Small intestine (tissue), 7 donors: ENCODE data around the gene KRTAP11-1. TPM values are rescaled to one million over a fixed set of nuclear protein-coding genes. Genes with fewer than 3 reads are reported as not detected.
A peak's percentile ranks its signal among the peaks of the same experiment; 100 is the strongest.

Experiments
- DNase-seq, 2 donors: peaks; one replicate each; pipeline versions ENCODE4 v3.0.0 to v3.0.0-alpha.2; 2013
- FAIRE-seq: peaks from 2 replicates; lab custom pipeline; 2012; peaks lifted over from hg19 to GRCh38; lab: Jason Lieb, UNC
- H3K27ac ChIP-seq, 3 donors: one replicate each; pipeline ENCODE4 v1.5.1; 2013; ENCODE audit warnings: low read length in 2 of 3, mild to moderate bottlenecking in 2 of 3, control low read depth in 1 of 3, inconsistent platforms in 1 of 3, low read depth in 1 of 3, moderate library complexity in 1 of 3
- H3K27me3 ChIP-seq, 3 donors: one replicate each; pipeline ENCODE4 v1.6.1; 2013; ENCODE audit warnings: low read length in 3 of 3, inconsistent platforms in 1 of 3; ENCODE audit not compliant: control insufficient read depth in 3 of 3, insufficient read depth in 3 of 3
- H3K36me3 ChIP-seq, 3 donors: one replicate each; pipeline ENCODE4 v1.6.1; 2013; ENCODE audit warnings: low read length in 3 of 3, inconsistent platforms in 1 of 3, low read depth in 1 of 3, mild to moderate bottlenecking in 1 of 3, moderate library complexity in 1 of 3; ENCODE audit not compliant: control insufficient read depth in 3 of 3, insufficient read depth in 2 of 3
- H3K4me1 ChIP-seq, 3 donors: one replicate each; pipeline ENCODE4 v1.6.1; 2013; ENCODE audit warnings: low read length in 2 of 3, inconsistent platforms in 1 of 3, low read depth in 1 of 3, mild to moderate bottlenecking in 1 of 3, moderate library complexity in 1 of 3; ENCODE audit not compliant: control insufficient read depth in 3 of 3, insufficient read depth in 2 of 3
- H3K4me3 ChIP-seq, 3 donors: one replicate each; pipeline ENCODE4 v1.5.1; 2013; ENCODE audit warnings: low read length in 3 of 3, control low read depth in 1 of 3, inconsistent platforms in 1 of 3, low read depth in 1 of 3, mild to moderate bottlenecking in 1 of 3, moderate library complexity in 1 of 3
- H3K9me3 ChIP-seq, 2 donors: one replicate each; pipeline ENCODE4 v1.6.1; 2013; ENCODE audit warnings: low read depth in 1 of 2, low read length in 1 of 2; ENCODE audit not compliant: control insufficient read depth in 2 of 2, insufficient read depth in 1 of 2
- WGBS, 3 donors: extraction: QIAGEN DNeasy Blood & Tissue Kit; methylation state at CpG; one replicate each; pipeline ENCODE4 v1.1.7; 2013; 5-methylcytosine and 5-hydroxymethylcytosine counted together
- polyA plus RNA-seq, 4 donors: library from polyadenylated mRNA; stranded (reverse) in 3 of 4; unstranded in 1 of 4; fragments of 200-250 nt in 3 of 4; fragments of 120-200 nt in 1 of 4; gene quantifications; one replicate each; pipeline versions ENCODE4 v1.2.1 to v1.2.3, GENCODE V29; 2013
- donor health status: healthy with polysubstance abuse.
- donor health status: control.
- donor health status: control.
- donor health status: Bipolar disorder and iron deficiency.
- donor health status: healthy.

The KRTAP11-1 gene
- polyA plus RNA-seq, 4 donors, result not detected

GRCh38 chr21:30847627-30848500 is 33.5 kb downstream of the KRTAP11-1 start:
- DNase-seq (no peak), FAIRE-seq (no peak)
- no peak overlapping the region for H3K27ac ChIP-seq
- H3K4me3 ChIP-seq, result no peak overlapping the region
- no peaks in the 10 kb centered on the region for H3K36me3 ChIP-seq
- no peaks in the 10 kb centered on the region for H3K27me3 ChIP-seq
- WGBS, 3 donors, result 65 to 78% (median 72%) methylated on average over 9 of the region's 9 CpGs
- H3K9me3 ChIP-seq, result no peaks in the 10 kb centered on the region
- no peaks in the 10 kb centered on the region for H3K4me1 ChIP-seq

- Histone ChIP-seq H3K27me3 (no peaks in the 10 kb centered on the region), H3K4me1 (no peaks in the 10 kb centered on the region), H3K9me3 (no peaks in the 10 kb centered on the region), H3K27ac (no peak overlapping the region), H3K36me3 (no peaks in the 10 kb centered on the region), H3K4me3 (no peak overlapping the region)
- DNase-seq (no peak), FAIRE-seq (no peak)
Observed at GRCh38 chr21:30842990-30843389, 38.4 kb downstream of the KRTAP11-1 start.

GRCh38 chr21:30839304-30839703 is 42.1 kb downstream of the KRTAP11-1 start:
- Histone ChIP-seq H3K4me1 (no peaks in the 10 kb centered on the region), H3K36me3 (no peaks in the 10 kb centered on the region), H3K9me3 (no peaks in the 10 kb centered on the region), H3K4me3 (no peak overlapping the region), H3K27me3 (no peaks in the 10 kb centered on the region), H3K27ac (no peak overlapping the region)
- 18 to 30% (median 25%) methylated on average over 5 of the region's 5 CpGs for WGBS, 3 donors
- DNase-seq, result peak; percentile 10 to 19
- FAIRE-seq, result no peak

- H3K36me3 ChIP-seq, result no peaks in the 10 kb centered on the region
- H3K4me3 ChIP-seq, result no peak overlapping the region
- WGBS, 3 donors, result 88 to 94% (median 93%) methylated on average over 6 of the region's 6 CpGs
- no peaks in the 10 kb centered on the region for H3K4me1 ChIP-seq
- H3K9me3 ChIP-seq, result peaks cover 0 to 1% of the 10 kb centered on the region in 2 donors
- FAIRE-seq, result no peak
- H3K27ac ChIP-seq, result no peak overlapping the region
- H3K27me3 ChIP-seq, result no peaks in the 10 kb centered on the region
- DNase-seq, result no peak
Observed at GRCh38 chr21:30838536-30838935, 42.8 kb downstream of the KRTAP11-1 start.

GRCh38 chr21:30831194-30831765 is 50.1 kb downstream of the KRTAP11-1 start:
- peaks cover 2 to 4% of the 10 kb centered on the region in 2 donors for H3K9me3 ChIP-seq
- 41 to 47% (median 44%) methylated on average over 6 of the region's 6 CpGs for WGBS, 3 donors
- no peak overlapping the region for H3K4me3 ChIP-seq
- H3K4me1 ChIP-seq, result no peaks in the 10 kb centered on the region
- H3K27ac ChIP-seq, result no peak overlapping the region
- FAIRE-seq, result no peak
- H3K27me3 ChIP-seq, result no peaks in the 10 kb centered on the region
- H3K36me3 ChIP-seq, result no peaks in the 10 kb centered on the region
- peak in 1 of 2 donors; percentile 7 for DNase-seq

Other genes starting within 250 kb of the KRTAP11-1 start
- not detected for gene KRTAP20-2, start 246.4 kb downstream of the KRTAP11-1 start, polyA plus RNA-seq
- not detected for gene KRTAP20-3, start 238.7 kb downstream of the KRTAP11-1 start, polyA plus RNA-seq
- gene KRTAP21-3, start 162.8 kb downstream of the KRTAP11-1 start, polyA plus RNA-seq, result not detected
- not detected for gene KRTAP21-2, start 134.3 kb downstream of the KRTAP11-1 start, polyA plus RNA-seq
- not detected for gene KRTAP21-1, start 126.2 kb downstream of the KRTAP11-1 start, polyA plus RNA-seq
- not detected for gene KRTAP8-1, start 68.3 kb downstream of the KRTAP11-1 start, polyA plus RNA-seq
- not detected for gene KRTAP7-1, start 51.8 kb downstream of the KRTAP11-1 start, polyA plus RNA-seq
- not detected for gene KRTAP19-8, start 156.9 kb upstream of the KRTAP11-1 start, polyA plus RNA-seq